Progenitor cell of endocrine pancreas (in vitro differentiated cells): ENCODE measurements around the gene KAT6B. TPM values are rescaled to one million over a fixed set of nuclear protein-coding genes. Genes with fewer than 3 reads are reported as not detected.

Experiments used
- DNase-seq: peaks from one replicate; pipeline ENCODE4 v3.0.0; 2021; ENCODE audit warnings: low spot score; ENCODE audit not compliant: unreplicated experiment
- H3K27ac Mint-ChIP-seq: 2 replicates; pipeline ENCODE4 v1.8.0; 2021; ENCODE audit warnings: mild to moderate bottlenecking, moderate library complexity, mixed read lengths
- H3K27me3 Mint-ChIP-seq: 2 replicates; pipeline ENCODE4 v1.8.0; 2021; ENCODE audit warnings: mixed read lengths
- H3K36me3 Mint-ChIP-seq: 2 replicates; pipeline ENCODE4 v1.8.0; 2022; ENCODE audit warnings: mixed read lengths; ENCODE audit not compliant: insufficient read depth
- H3K4me1 Mint-ChIP-seq: 2 replicates; pipeline ENCODE4 v1.8.0; 2021; ENCODE audit warnings: low read depth, mixed read lengths
- H3K4me3 Mint-ChIP-seq: 2 replicates; pipeline ENCODE4 v1.8.0; 2021; ENCODE audit warnings: low read depth, mild to moderate bottlenecking, moderate library complexity, mixed read lengths
- H3K9me3 Mint-ChIP-seq: 2 replicates; pipeline ENCODE4 v1.8.0; 2021; ENCODE audit warnings: low read depth, mixed read lengths
- CTCF ChIP-seq: fragments of 200-600 bp; sonication (generic); IDR thresholded peaks from one replicate; pipeline ENCODE4 v1.5.0; 2021; ENCODE audit warnings: antibody characterized with exemption, mild to moderate bottlenecking; ENCODE audit not compliant: unreplicated experiment
- total RNA-seq: library from RNA; stranded (reverse); gene quantifications from 2 replicates; pipeline ENCODE4 v1.2.1, GENCODE V29; 2021

Gene KAT6B
- total RNA-seq, 1 donor from 2014 or later = 75.4 TPM

GRCh38 chr10:74967911-74968666 is 141.7 kb downstream of the KAT6B start:
- no peak overlapping the region for H3K27ac Mint-ChIP-seq
- H3K36me3 Mint-ChIP-seq = peaks cover 16% of the 10 kb centered on the region
- no peaks in the 10 kb centered on the region for H3K27me3 Mint-ChIP-seq
- peaks cover 4% of the 10 kb centered on the region for H3K9me3 Mint-ChIP-seq
- no peak overlapping the region for H3K4me3 Mint-ChIP-seq
- DNase-seq = no peak
- peaks cover 19% of the 10 kb centered on the region for H3K4me1 Mint-ChIP-seq
- no peak for TF ChIP-seq CTCF

DNA sequence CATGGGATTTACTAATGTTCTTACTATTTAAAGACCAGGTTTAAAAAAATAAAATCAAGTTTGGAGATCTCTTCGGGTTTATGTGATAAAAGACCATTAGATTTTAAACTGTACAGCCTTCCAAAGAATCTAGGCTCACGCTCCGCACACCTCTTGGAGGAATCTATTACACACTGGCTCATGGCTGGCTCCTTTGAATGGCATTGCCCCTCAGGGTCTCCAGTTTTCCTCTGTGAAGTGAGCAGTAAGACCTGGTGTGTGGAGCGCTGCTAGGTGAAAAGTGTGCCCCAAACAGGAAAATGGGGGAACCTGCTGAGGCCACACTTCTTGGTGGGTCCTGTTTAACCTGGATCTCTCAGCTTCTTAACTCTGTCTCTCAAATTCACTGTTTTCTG is 142.3 kb downstream of the KAT6B start:
- Mint-ChIP-seq H3K4me1 (peaks cover 23% of the 10 kb centered on the region), H3K9me3 (peaks cover 4% of the 10 kb centered on the region), H3K27ac (no peak overlapping the region), H3K4me3 (no peak overlapping the region), H3K36me3 (peaks cover 16% of the 10 kb centered on the region), H3K27me3 (no peaks in the 10 kb centered on the region)
- DNase-seq = no peak
- no peak for TF ChIP-seq CTCF

- TF ChIP-seq CTCF = no peak
- H3K4me1 Mint-ChIP-seq = peaks cover 23% of the 10 kb centered on the region
Measured at GRCh38 chr10:74969093-74969492, 142.7 kb downstream of the KAT6B start.

DNA sequence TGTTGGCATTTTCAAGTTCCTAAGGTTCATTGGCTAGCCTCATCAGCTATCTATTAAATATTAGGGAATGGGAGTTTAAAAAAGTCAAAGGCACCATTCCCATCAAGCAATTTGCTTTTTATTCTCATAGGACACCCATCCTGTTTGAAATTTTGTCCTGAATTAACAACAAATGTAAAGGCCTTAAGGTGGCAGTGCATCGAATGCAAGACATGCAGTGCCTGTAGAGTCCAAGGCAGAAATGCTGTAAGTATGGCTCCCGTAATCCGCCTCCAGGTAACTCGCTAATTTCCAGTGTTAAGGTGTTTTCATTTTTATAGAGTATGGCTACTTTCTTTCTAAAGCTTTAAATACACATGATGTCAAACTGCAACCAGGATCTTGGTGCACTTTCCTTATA is 143.1 kb downstream of the KAT6B start:
- TF ChIP-seq CTCF = no peak
- Mint-ChIP-seq H3K27ac (no peak overlapping the region), H3K27me3 (no peaks in the 10 kb centered on the region), H3K36me3 (peaks cover 13% of the 10 kb centered on the region), H3K4me3 (no peak overlapping the region), H3K9me3 (peaks cover 4% of the 10 kb centered on the region), H3K4me1 (peaks cover 23% of the 10 kb centered on the region)
- no peak for DNase-seq

More at GRCh38 chr10:74969093-74969492, 142.7 kb downstream of the KAT6B start:
- no peak for DNase-seq
- Mint-ChIP-seq H3K36me3 (peaks cover 16% of the 10 kb centered on the region), H3K27me3 (no peaks in the 10 kb centered on the region), H3K27ac (no peak overlapping the region), H3K9me3 (peaks cover 4% of the 10 kb centered on the region), H3K4me3 (no peak overlapping the region)

DNA sequence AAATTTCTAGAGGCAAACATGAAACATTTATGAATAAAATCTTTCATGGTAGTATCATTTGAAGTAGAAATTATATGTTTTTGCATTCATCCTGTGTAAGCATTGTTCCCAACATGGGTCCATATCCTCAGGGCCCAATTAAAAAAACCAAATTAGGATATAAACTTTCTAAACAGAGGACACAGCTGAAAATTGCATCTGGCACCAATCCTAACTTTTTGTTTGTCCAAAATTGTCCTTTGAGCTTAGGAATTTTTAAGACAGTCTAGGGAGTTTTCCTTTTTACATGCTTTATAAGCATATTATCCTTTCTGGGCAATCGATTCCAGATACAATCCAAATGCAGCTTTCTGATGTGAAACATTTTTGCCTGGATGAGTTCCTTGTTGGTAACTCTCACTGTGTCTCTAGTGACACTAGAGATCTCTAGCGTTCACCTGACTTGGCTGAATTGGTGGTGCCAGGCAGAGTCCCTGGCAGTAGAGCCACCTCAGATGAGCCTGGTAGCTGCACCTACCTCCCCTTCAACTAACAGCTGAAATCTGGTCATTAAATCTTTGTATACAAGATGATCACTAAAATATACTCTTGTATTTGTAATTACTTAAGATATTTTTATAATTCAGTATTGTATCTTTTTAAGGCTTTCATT is 147.5 kb downstream of the KAT6B start:
- no peak overlapping the region for H3K4me3 Mint-ChIP-seq
- H3K4me1 Mint-ChIP-seq = peaks cover 11% of the 10 kb centered on the region
- no peak for TF ChIP-seq CTCF
- DNase-seq = no peak
- no peak overlapping the region for H3K27ac Mint-ChIP-seq
- no peaks in the 10 kb centered on the region for H3K9me3 Mint-ChIP-seq
- H3K27me3 Mint-ChIP-seq = no peaks in the 10 kb centered on the region
- peaks cover 13% of the 10 kb centered on the region for H3K36me3 Mint-ChIP-seq
